K562 (cell line): ENCODE data around the gene TPBGL. TPM values are rescaled to one million over a fixed set of nuclear protein-coding genes. Genes with fewer than 3 reads are reported as not detected.
A peak's percentile ranks its signal among the peaks of the same experiment; 100 is the strongest.

Experiments
- ATAC-seq: fragments of 200-7000 bp; cut with Tn5 transposase; 3 replicates; pipeline ENCODE4 v1.9.1; 2020; ENCODE audit warnings: moderate library complexity
- BruUV-seq: library from RNA; stranded (reverse); fragments of 400-500 nt; replicated peaks from 2 replicates; lab custom pipeline; 2021; lab: Mats Ljungman, UMichigan
- CTCF ChIA-PET: fragments of 300-600 bp; formaldehyde crosslinking; extraction: SDS; loops from one replicate; lab custom pipeline; 2021; ENCODE audit warnings: low intra/inter-chr PET ratio; lab: Yijun Ruan, JAX
- POLR2A ChIA-PET: fragments of 300-600, 350-650 bp; sonication (Branson Sonifier 250); formaldehyde crosslinking; extraction: SDS; loops from one replicate; lab custom pipeline; 2021; ENCODE audit warnings: antibody characterized with exemption, inconsistent platforms; lab: Yijun Ruan, JAX
- DNase-seq, 4 experiments: peaks; one replicate each; pipeline versions ENCODE4 v3.0.0 to v3.0.0-alpha.2; 2011 to 2018; ENCODE audit warnings: low spot score in 3 of 4, mixed read lengths in 3 of 4; ENCODE audit errors: extremely low read depth in 1 of 4
- FAIRE-seq: peaks from 2 replicates; lab custom pipeline; 2011; peaks lifted over from hg19 to GRCh38; lab: Jason Lieb, UNC
- H2AFZ ChIP-seq: 2 replicates; pipeline ENCODE4 v1.6.0; 2011; ENCODE audit warnings: low read depth, low read length, control low read depth, inconsistent platforms
- H3K27ac ChIP-seq: fragments of 200-600 bp; 3 replicates; pipeline ENCODE4 v1.8.0; 2011; ENCODE audit warnings: low read depth, mild to moderate bottlenecking, control low read depth, inconsistent platforms, low read length, moderate library complexity, mixed read lengths; ENCODE audit errors: extremely low read depth
- H3K27me3 ChIP-seq, 2 experiments: fragments of 300-600 bp in 1 of 2; 2 replicates in 1 of 2; 3 replicates in 1 of 2; pipeline versions ENCODE4 v1.6.0 to v1.8.0; 2011; ENCODE audit warnings: inconsistent platforms in 2 of 2, low read length in 2 of 2, mild to moderate bottlenecking in 1 of 2, mixed read lengths in 1 of 2, moderate library complexity in 1 of 2; ENCODE audit not compliant: control insufficient read depth in 2 of 2, insufficient read depth in 2 of 2
- H3K36me3 ChIP-seq: fragments of 300-600 bp; 3 replicates; pipeline ENCODE4 v1.8.0; 2011; ENCODE audit warnings: mild to moderate bottlenecking, low read length, inconsistent platforms; ENCODE audit not compliant: control insufficient read depth, insufficient read depth
- H3K4me1 ChIP-seq, 2 experiments: fragments of 200-600 bp in 1 of 2; replicated peaks in 1 of 2; 2 replicates in 1 of 2; 3 replicates in 1 of 2; pipeline versions ENCODE4 v1.5.1 to v1.8.0; 2011; ENCODE audit warnings: inconsistent platforms in 2 of 2, low read length in 2 of 2, mild to moderate bottlenecking in 1 of 2, mixed read lengths in 1 of 2, moderate library complexity in 1 of 2; ENCODE audit not compliant: control insufficient read depth in 2 of 2, insufficient read depth in 2 of 2
- H3K4me2 ChIP-seq: 2 replicates; pipeline ENCODE4 v1.6.1; 2011; ENCODE audit warnings: low read length, control low read depth, inconsistent platforms, mixed read lengths; ENCODE audit not compliant: insufficient read depth
- H3K4me3 ChIP-seq: fragments of 200-600 bp; sonication (generic), shearing (Covaris generic); 2 replicates; pipeline ENCODE4 v1.5.1; 2016; ENCODE audit warnings: control low read depth, inconsistent platforms
- H3K79me2 ChIP-seq: fragments of 200-600 bp; 3 replicates; pipeline ENCODE4 v1.8.0; 2011; ENCODE audit warnings: low read length, inconsistent platforms; ENCODE audit not compliant: control insufficient read depth, insufficient read depth
- H3K9ac ChIP-seq, 2 experiments: 2 replicates each; pipeline versions ENCODE4 v1.6.0 to v1.6.1; 2011; ENCODE audit warnings: low read depth in 2 of 2, low read length in 2 of 2, control low read depth in 1 of 2, inconsistent platforms in 1 of 2, mild to moderate bottlenecking in 1 of 2, mixed read lengths in 1 of 2; ENCODE audit not compliant: insufficient read depth in 1 of 2
- H3K9me1 ChIP-seq: one replicate; pipeline ENCODE4 v1.6.0; 2011; ENCODE audit warnings: inconsistent platforms, mild to moderate bottlenecking, low read length, moderate library complexity; ENCODE audit not compliant: control insufficient read depth, insufficient read depth
- H3K9me3 ChIP-seq: replicated peaks from 2 replicates; pipeline ENCODE4 v1.5.1; 2011; ENCODE audit warnings: low read depth, low read length, inconsistent platforms; ENCODE audit not compliant: control insufficient read depth, insufficient read depth
- H4K20me1 ChIP-seq: replicated peaks from 2 replicates; pipeline ENCODE4 v1.6.1; 2011; ENCODE audit warnings: low read length, inconsistent platforms, mixed read lengths; ENCODE audit not compliant: control insufficient read depth, insufficient read depth
- ARNT ChIP-seq, 2 experiments: fragments of 450-650 bp; IDR thresholded peaks; 2 replicates each; pipeline ENCODE4 v1.6.1; 2016; ENCODE audit warnings: mild to moderate bottlenecking in 1 of 2
- DPF2 ChIP-seq: fragments of 450-650 bp; IDR thresholded peaks from 2 replicates; pipeline ENCODE4 v1.6.1; 2016
- ELF2 ChIP-seq: fragments of 250-450 bp; sonication (Bioruptor Pico); IDR thresholded peaks from 2 replicates; pipeline ENCODE4 v1.5.0; 2021; ENCODE audit warnings: mild to moderate bottlenecking
- EP300 ChIP-seq: IDR thresholded peaks from 2 replicates; pipeline ENCODE4 v1.6.1; 2012; ENCODE audit warnings: low read length, improper control_type of control experiment
- FUS ChIP-seq: fragments of 200-400 bp; formaldehyde crosslinking; optimal IDR thresholded peaks from 2 replicates; pipeline ENCODE3; 2017; ENCODE audit warnings: low read depth, low read length
- HNRNPLL ChIP-seq: fragments of 200-400 bp; formaldehyde crosslinking; IDR thresholded peaks from 2 replicates; pipeline ENCODE4 v1.6.1; 2017; ENCODE audit warnings: low read length, low read depth, mild to moderate bottlenecking; ENCODE audit not compliant: poor library complexity, severe bottlenecking
- LARP7 ChIP-seq: fragments of 450-650 bp; IDR thresholded peaks from 2 replicates; pipeline ENCODE4 v1.6.1; 2016
- MECOM ChIP-seq: fragments of 250-450 bp; sonication (Bioruptor Pico); IDR thresholded peaks from 2 replicates; pipeline ENCODE4 v1.8.0; 2022; ENCODE audit warnings: inconsistent platforms
- TEAD4 ChIP-seq, 2 experiments: sonication (generic) in 1 of 2; formaldehyde crosslinking in 1 of 2; IDR thresholded peaks; 2 replicates each; pipeline versions ENCODE4 v1.6.1 to v1.8.0; 2012 to 2022; ENCODE audit warnings: borderline replicate concordance in 1 of 2, inconsistent platforms in 1 of 2, low read length in 1 of 2, mild to moderate bottlenecking in 1 of 2, missing genetic modification reagents in 1 of 2
- ZKSCAN1 ChIP-seq: fragments of 150-350 bp; IDR thresholded peaks from 2 replicates; pipeline ENCODE4 v1.6.1; 2016; ENCODE audit warnings: low read depth, low read length
- ZNF586 ChIP-seq: fragments of 450-650 bp; formaldehyde crosslinking; conservative IDR thresholded peaks from 2 replicates; pipeline ENCODE4 v1.4.0; 2020; ENCODE audit warnings: mild to moderate bottlenecking, moderate library complexity
- WGBS: fragments of 100-300 bp; shearing (Covaris generic); methylation state at CpG from one replicate; pipeline ENCODE4 v1.1.6; 2016; ENCODE audit warnings: low coverage, mixed read lengths; ENCODE audit not compliant: insufficient coverage; ENCODE audit errors: missing lambda C conversion rate; 5-methylcytosine and 5-hydroxymethylcytosine counted together
- in situ Hi-C: fragments of 300-500 bp; cut with MboI; formaldehyde crosslinking; loops from 4 replicates; pipeline ENCODE4 v1.15.0; 2018; ENCODE audit warnings: inconsistent platforms, mixed read lengths
- intact Hi-C: fragments of 100-400 bp; cut with micrococcal nuclease; formaldehyde crosslinking; loops from 2 replicates; pipeline ENCODE4 v1.14.2; 2022
- polyA plus RNA-seq, 8 experiments: library from polyadenylated mRNA; depleted of rRNA in 4 of 8; stranded (reverse) in 5 of 8; unstranded in 3 of 8; fragments of >200 nt; fragmentation: Nextera tagmentation in 2 of 8; fragmentation: Illumina TruSeq in 1 of 8; extraction: Ambion mirVana in 2 of 8; extraction: Trizol in 1 of 8; gene quantifications; 2 replicates each; pipeline versions ENCODE4 v1.2.1 to v1.2.3, GENCODE V29; 2011 to 2014; ENCODE audit warnings: inconsistent platforms in 1 of 8, missing spikeins in 1 of 8
- total RNA-seq, 7 experiments: library from RNA; depleted of rRNA in 6 of 7; stranded (reverse); fragments of >200 nt in 6 of 7; fragmentation: Illumina TruSeq in 2 of 7; extraction: Trizol in 2 of 7; gene quantifications; 2 replicates each; pipeline versions ENCODE4 v1.2.1 to v1.2.3, GENCODE V29; 2011 to 2021; ENCODE audit warnings: low replicate concordance in 1 of 7

TPBGL gene
- total and polyA plus RNA-seq, 9 of the 15 experiments (the other 6 are each of a cell fraction or from before 2014, with no cell fraction given) = 0.04 to 0.11 (median 0.06) TPM; not detected in 6

- no peak for TF ChIP-seq EP300
- TF ChIP-seq HNRNPLL = no peak
- no peak for TF ChIP-seq ZNF586
- TF ChIP-seq FUS = no peak
- no peak for TF ChIP-seq MECOM (CRISPR knock-in tag)
- no peak for TF ChIP-seq ARNT (IDR thresholded peaks at IDR 0.05)
- TF ChIP-seq TEAD4 (IDR thresholded peaks at IDR 0.05; ENCODE audit: low read length) = no peak
- TF ChIP-seq TEAD4 (CRISPR knock-in tag; IDR thresholded peaks at IDR 0.05; ENCODE audit: borderline replicate concordance) = no peak
- no peak for TF ChIP-seq DPF2
- TF ChIP-seq LARP7 = no peak
Observed at GRCh38 chr11:75245356-75246005, 4.9 kb downstream of the TPBGL start (continued).

DNA sequence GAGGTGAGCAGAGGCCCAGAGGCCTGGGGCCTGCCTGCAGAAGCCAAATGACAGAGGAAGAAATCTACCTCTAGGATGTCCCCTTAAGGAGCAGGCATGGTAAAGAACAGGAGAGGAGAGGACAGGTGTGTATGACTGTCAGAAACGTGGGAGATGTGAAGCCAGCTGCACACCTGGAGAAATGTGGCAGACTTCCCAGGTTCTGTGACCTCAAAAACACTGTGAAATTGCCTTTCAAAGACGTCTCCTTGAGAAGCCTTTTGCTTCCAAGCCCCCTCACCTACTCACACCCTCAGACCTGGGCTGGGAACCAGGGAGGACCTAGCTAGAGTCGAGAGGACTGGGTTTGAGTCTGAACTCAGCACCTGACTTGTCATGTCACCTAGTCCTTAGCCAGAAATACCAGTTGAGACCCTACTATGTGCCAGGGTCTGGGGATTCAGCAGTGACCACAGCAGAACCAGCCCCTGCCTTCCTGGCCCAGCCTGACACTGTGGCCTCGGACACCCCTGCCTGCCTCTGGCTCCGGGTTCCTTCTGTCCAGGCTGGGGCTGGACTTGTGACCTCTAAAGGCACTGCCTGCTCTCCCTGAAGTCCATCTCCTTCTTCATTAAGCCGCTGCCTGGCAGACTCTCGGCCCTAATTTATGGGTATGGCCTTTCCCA, 5.6 kb downstream of the TPBGL start:
- 11% methylated on average over 6 of the region's 7 CpGs for WGBS
- no TSS peak for BruUV-seq
- intact Hi-C loops = loop anchor here (5.0 to 10.0 kb wide), 2 partner anchors 39 to 541 kb away; no protein-coding TSS in a partner anchor
- no peaks in the 10 kb centered on the region for H3K36me3 ChIP-seq
- FAIRE-seq (no peak), ATAC-seq (no peak), DNase-seq (no peak)
- H3K27ac ChIP-seq = no peak overlapping the region
- no peak overlapping the region for H3K4me3 ChIP-seq
- peaks cover 21 to 25% of the 10 kb centered on the region in 2 experiments for H3K27me3 ChIP-seq
- H3K4me1 ChIP-seq = peaks cover 3 to 14% of the 10 kb centered on the region in 2 experiments; a peak in 3 of 5 replicates
- peaks cover 5% of the 10 kb centered on the region for H4K20me1 ChIP-seq
- no peaks in the 10 kb centered on the region for H3K79me2 ChIP-seq
- 0 out of 2 replicates have a peak, but pooled peaks have one; percentile 46 for TF ChIP-seq ZKSCAN1
- no peak for TF ChIP-seq ELF2 (CRISPR knock-in tag)
- no peaks in the 10 kb centered on the region for H3K9me3 ChIP-seq
- in situ Hi-C loops = loop anchor here (5.0 kb wide), 2 partner anchors 224 to 319 kb away; no protein-coding TSS in a partner anchor
- no peak overlapping the region for H2AFZ ChIP-seq
- peaks cover 4% of the 10 kb centered on the region for H3K9me1 ChIP-seq
- H3K9ac ChIP-seq = no peak overlapping the region
- ChIA-PET CTCF (interaction anchor here (1.0 kb wide), 2 partner anchors 32 to 223 kb away, joined by 3 to 5 read pairs; no protein-coding TSS in a partner anchor), POLR2A (interaction anchor here (0.6 to 1.3 kb wide), 4 partner anchors 32 to 397 kb away, joined by 3 read pairs; no protein-coding TSS in a partner anchor)
- no peak overlapping the region for H3K4me2 ChIP-seq
